HUES64 (cell line): ENCODE results near the gene PRKAB1.
"Not testable (repeated sequence)": the region's sequence is repeated elsewhere in the genome, so short reads cannot be mapped to it uniquely, and the experiment has no call there.

ENCODE experiments used
- H3K27ac ChIP-seq: 2 replicates; pipeline ENCODE4 v1.7.0; 2013; ENCODE audit warnings: low read depth, low read length, inconsistent platforms
- H3K27me3 ChIP-seq: 2 replicates; pipeline ENCODE4 v1.6.1; 2013; ENCODE audit warnings: mild to moderate bottlenecking, low read length; ENCODE audit not compliant: insufficient read depth
- H3K36me3 ChIP-seq: 2 replicates; pipeline ENCODE4 v1.6.1; 2013; ENCODE audit warnings: mild to moderate bottlenecking, low read length; ENCODE audit not compliant: insufficient read depth
- H3K4me1 ChIP-seq: 2 replicates; pipeline ENCODE4 v1.6.1; 2013; ENCODE audit warnings: mild to moderate bottlenecking, low read length, moderate library complexity; ENCODE audit not compliant: insufficient read depth
- H3K4me3 ChIP-seq: 2 replicates; pipeline ENCODE4 v1.5.1; 2013; ENCODE audit warnings: mild to moderate bottlenecking, low read length, moderate library complexity
- H3K9ac ChIP-seq: 2 replicates; pipeline ENCODE4 v1.6.1; 2013; ENCODE audit warnings: mild to moderate bottlenecking, low read depth, low read length
- H3K9me3 ChIP-seq: 2 replicates; pipeline ENCODE4 v1.6.1; 2013; ENCODE audit warnings: low read depth, low read length; ENCODE audit not compliant: insufficient read depth
- WGBS: fragments of 150-250, 120-280 bp; methylation state at CpG from one replicate; pipeline ENCODE4 v1.1.7; 2013; ENCODE audit warnings: missing lambda C conversion rate; 5-methylcytosine and 5-hydroxymethylcytosine counted together

The PRKAB1 gene

GRCh38 chr12:119634743-119635142 lies 33.2 kb upstream of the PRKAB1 start:
- H3K36me3 ChIP-seq = no peaks in the 10 kb centered on the region
- H3K27me3 ChIP-seq = no peaks in the 10 kb centered on the region; the same call in 1 of the 2 replicates
- H3K9me3 ChIP-seq = no peaks in the 10 kb centered on the region
- no peak overlapping the region for H3K4me3 ChIP-seq
- H3K9ac ChIP-seq = no peak overlapping the region
- 81% methylated on average over 6 of the region's 6 CpGs for WGBS
- H3K27ac ChIP-seq = no peak overlapping the region
- no peaks in the 10 kb centered on the region for H3K4me1 ChIP-seq

DNA sequence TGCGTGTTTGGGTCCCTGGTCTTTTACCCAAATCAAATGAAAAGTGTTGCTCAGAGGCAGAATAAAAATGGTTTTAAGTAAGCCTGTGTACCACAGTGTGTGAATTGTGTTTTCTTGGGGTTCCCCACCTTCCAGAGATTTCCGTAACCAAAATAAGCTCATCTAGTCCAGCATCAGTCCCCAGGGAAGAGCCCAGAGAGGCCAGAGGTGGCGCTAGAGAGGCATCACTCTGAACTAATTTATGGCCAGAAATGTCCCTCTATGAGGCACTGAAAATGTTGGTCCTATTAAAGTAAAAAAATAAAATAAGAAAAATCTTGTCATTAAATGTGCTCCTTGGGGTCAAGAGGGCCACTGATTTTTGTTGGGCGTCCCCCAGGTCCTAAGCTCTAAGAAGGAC lies 24.9 kb upstream of the PRKAB1 start:
- no peaks in the 10 kb centered on the region for H3K9me3 ChIP-seq
- H3K36me3 ChIP-seq = no peaks in the 10 kb centered on the region
- no peak overlapping the region for H3K9ac ChIP-seq
- no peak overlapping the region for H3K27ac ChIP-seq
- H3K4me1 ChIP-seq = no peaks in the 10 kb centered on the region
- H3K4me3 ChIP-seq = no peak overlapping the region
- no peaks in the 10 kb centered on the region for H3K27me3 ChIP-seq
- WGBS = 68% methylated on average over 4 of the region's 4 CpGs

DNA sequence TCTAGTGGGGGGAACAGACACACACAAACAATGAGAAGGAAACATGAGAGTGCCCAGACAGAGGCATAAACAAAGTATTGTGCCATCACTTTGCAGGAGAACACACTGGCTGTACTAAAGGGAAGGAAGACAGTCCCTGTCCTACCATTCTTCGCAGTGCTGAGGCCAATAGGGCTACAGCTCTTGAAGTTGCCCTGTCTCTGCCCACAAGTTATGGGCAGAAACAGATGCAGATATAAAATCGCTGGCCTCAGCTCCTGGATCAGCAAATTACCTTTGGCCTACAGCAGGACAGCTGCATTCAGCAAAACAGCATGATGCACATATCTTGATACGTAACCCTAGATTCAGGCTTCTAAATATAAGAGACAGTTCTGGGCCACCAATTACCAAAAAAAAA lies 23.0 kb upstream of the PRKAB1 start:
- no peak overlapping the region for H3K9ac ChIP-seq
- WGBS = 88% methylated on average over 3 of the region's 3 CpGs
- H3K4me1 ChIP-seq = no peaks in the 10 kb centered on the region
- no peaks in the 10 kb centered on the region for H3K27me3 ChIP-seq
- H3K4me3 ChIP-seq = no peak overlapping the region
- no peaks in the 10 kb centered on the region for H3K36me3 ChIP-seq
- H3K27ac ChIP-seq = no peak overlapping the region
- H3K9me3 ChIP-seq = no peaks in the 10 kb centered on the region

GRCh38 chr12:119645535-119646059 lies 22.3 kb upstream of the PRKAB1 start:
- H3K9ac ChIP-seq = no peak overlapping the region
- 94% methylated on average over 6 of the region's 7 CpGs for WGBS

DNA sequence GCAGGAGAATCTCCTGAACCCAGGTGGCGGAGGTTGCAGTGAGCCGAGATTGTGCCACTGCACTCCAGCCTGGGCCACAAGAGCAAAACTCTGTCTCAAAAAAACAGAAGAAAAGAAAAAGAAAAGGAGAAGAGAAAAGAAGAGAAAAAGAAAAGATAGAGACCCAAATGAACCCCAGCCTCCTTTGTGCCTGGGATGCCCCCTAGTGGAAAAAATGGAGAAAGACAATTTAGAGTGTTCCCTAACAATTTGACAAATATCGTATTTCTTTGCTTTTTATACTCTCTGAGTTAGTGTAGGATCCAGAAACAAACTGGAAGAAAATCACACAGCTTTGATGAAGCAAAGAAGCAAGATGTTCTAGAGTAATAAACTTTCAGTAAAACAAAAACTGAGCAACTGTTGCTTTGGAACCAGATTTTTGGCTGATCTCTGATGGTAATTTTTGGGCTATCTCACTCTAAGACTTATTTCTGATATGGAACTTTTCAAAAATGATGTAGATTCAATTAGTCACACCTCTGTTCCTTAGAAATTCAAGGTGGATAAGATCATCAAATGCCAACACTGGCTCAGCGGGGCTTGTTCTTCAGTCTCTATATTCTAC lies 18.6 kb upstream of the PRKAB1 start:
- H3K4me1 ChIP-seq = no peaks in the 10 kb centered on the region
- H3K36me3 ChIP-seq = no peaks in the 10 kb centered on the region
- no peak overlapping the region for H3K27ac ChIP-seq
- H3K9me3 ChIP-seq = peaks cover 18% of the 10 kb centered on the region; the same call in 1 of the 2 replicates
- WGBS = 82% methylated on average over 4 of the region's 4 CpGs
- H3K9ac ChIP-seq = no peak overlapping the region
- H3K4me3 ChIP-seq = no peak overlapping the region
- H3K27me3 ChIP-seq = no peaks in the 10 kb centered on the region

More at GRCh38 chr12:119645535-119646059, 22.3 kb upstream of the PRKAB1 start:
- H3K27ac ChIP-seq = no peak overlapping the region
- no peaks in the 10 kb centered on the region for H3K36me3 ChIP-seq
- H3K27me3 ChIP-seq = no peaks in the 10 kb centered on the region
- no peak overlapping the region for H3K4me3 ChIP-seq
- no peaks in the 10 kb centered on the region for H3K4me1 ChIP-seq
- H3K9me3 ChIP-seq = no peaks in the 10 kb centered on the region

GRCh38 chr12:119652665-119653064 lies 15.3 kb upstream of the PRKAB1 start:
- no peaks in the 10 kb centered on the region for H3K27me3 ChIP-seq
- H3K27ac ChIP-seq = no peak overlapping the region
- no peaks in the 10 kb centered on the region for H3K36me3 ChIP-seq
- 89% methylated on average over 3 of the region's 3 CpGs for WGBS
- H3K4me1 ChIP-seq = no peaks in the 10 kb centered on the region
- H3K9ac ChIP-seq = no peak overlapping the region
- no peak overlapping the region for H3K4me3 ChIP-seq
- peaks cover 21% of the 10 kb centered on the region; the same call in 1 of the 2 replicates for H3K9me3 ChIP-seq

DNA sequence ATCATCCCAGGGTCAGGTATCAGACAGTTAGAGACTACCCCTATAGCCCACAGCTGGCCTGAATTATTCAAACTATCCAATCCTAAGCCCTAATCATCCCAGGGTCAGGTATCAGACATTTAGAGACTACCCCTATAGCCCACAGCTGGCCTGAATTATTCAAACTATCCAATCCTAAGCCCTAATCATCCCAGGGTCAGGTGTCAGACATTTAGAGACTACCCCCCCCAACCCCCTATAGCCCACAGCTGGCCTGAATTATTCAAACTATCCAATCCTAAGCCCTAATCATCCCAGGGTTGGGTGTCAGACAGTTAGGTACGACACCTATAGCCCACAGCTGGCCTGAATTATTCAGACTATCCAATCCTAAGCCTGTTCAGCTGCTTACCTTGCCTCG lies 10.9 kb upstream of the PRKAB1 start:
- not testable (repeated sequence) for H3K9ac ChIP-seq
- WGBS = 85% methylated on average over 2 of the region's 2 CpGs

DNA sequence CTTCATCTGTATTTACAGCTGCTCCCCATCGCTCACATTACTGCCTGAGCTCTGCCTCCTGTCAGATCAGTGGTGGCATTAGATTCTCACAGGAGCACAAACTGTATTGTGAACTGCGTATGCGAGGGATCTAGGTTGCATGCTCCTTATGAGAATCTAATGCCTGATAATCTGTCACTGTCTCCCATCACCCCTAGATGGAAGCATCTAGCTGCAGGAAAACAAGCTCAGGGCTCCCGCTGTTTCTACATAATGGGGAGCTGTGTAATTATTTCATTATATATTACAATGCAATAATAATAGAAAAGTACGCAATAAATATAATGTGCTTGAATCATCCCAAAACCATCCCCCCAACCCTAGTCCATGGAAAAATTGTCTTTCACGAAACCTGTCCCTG lies 9.8 kb upstream of the PRKAB1 start:
- H3K27ac ChIP-seq, H3K9ac ChIP-seq, H3K4me1 ChIP-seq, H3K27me3 ChIP-seq, H3K4me3 ChIP-seq, H3K36me3 ChIP-seq: not testable (repeated sequence)
- 95% methylated on average over 5 of the region's 6 CpGs for WGBS
- H3K9me3 ChIP-seq = peaks cover 14% of the 10 kb centered on the region; the same call in 1 of the 2 replicates

More for the DNA sequence above, 10.9 kb upstream of the PRKAB1 start:
- H3K4me1 ChIP-seq, H3K27ac ChIP-seq, H3K4me3 ChIP-seq, H3K36me3 ChIP-seq, H3K27me3 ChIP-seq: not testable (repeated sequence)
- H3K9me3 ChIP-seq = peaks cover 19% of the 10 kb centered on the region; the same call in 1 of the 2 replicates

GRCh38 chr12:119659289-119659897 lies 8.5 kb upstream of the PRKAB1 start:
- H3K27ac ChIP-seq = no peak overlapping the region
- no peak overlapping the region for H3K9ac ChIP-seq
- 0 out of 2 replicates have a peak, but pooled peaks cover 9% of the 10 kb centered on the region for H3K27me3 ChIP-seq
- no peak overlapping the region for H3K4me3 ChIP-seq
- H3K36me3 ChIP-seq = no peaks in the 10 kb centered on the region
- no peaks in the 10 kb centered on the region for H3K4me1 ChIP-seq
- 0 out of 2 replicates have a peak, but pooled peaks cover 2% of the 10 kb centered on the region for H3K9me3 ChIP-seq
- 61% methylated on average over 4 of the region's 6 CpGs for WGBS

DNA sequence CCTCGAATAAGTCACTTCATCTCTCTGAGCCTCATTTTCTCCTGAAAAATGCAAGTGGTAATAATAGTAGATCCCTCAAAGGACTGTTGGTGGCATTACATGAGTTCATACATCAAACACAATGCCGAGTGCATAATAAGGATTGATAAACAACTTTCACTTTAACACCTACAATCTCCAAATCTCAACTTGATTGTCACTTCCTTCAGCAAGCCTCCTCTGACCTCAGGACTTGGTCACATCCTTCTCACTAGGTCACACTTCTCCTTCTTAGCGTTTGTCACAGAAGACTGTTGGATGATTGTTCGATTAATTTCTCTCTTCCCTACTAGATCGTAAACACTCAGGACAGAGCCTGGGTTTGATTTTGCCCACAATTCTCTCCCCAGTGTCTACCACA lies 7.9 kb upstream of the PRKAB1 start:
- Histone ChIP-seq H3K4me1 (no peaks in the 10 kb centered on the region), H3K36me3 (no peaks in the 10 kb centered on the region), H3K27me3 (0 out of 2 replicates have a peak, but pooled peaks cover 9% of the 10 kb centered on the region), H3K9ac (no peak overlapping the region), H3K4me3 (no peak overlapping the region), H3K9me3 (no peaks in the 10 kb centered on the region), H3K27ac (no peak overlapping the region)
- WGBS = 90% methylated on average over 5 of the region's 5 CpGs

GRCh38 chr12:119661882-119662281 lies 6.1 kb upstream of the PRKAB1 start:
- no peak overlapping the region for H3K4me3 ChIP-seq
- 0 out of 2 replicates have a peak, but pooled peaks cover 9% of the 10 kb centered on the region for H3K27me3 ChIP-seq
- no peak overlapping the region for H3K27ac ChIP-seq
- 71% methylated on average over 4 of the region's 4 CpGs for WGBS
- no peaks in the 10 kb centered on the region for H3K9me3 ChIP-seq
- H3K4me1 ChIP-seq = peaks cover 1% of the 10 kb centered on the region; the same call in 1 of the 2 replicates
- no peaks in the 10 kb centered on the region for H3K36me3 ChIP-seq
- H3K9ac ChIP-seq = no peak overlapping the region
